Left lung (tissue), 10 donors: ENCODE results near the gene GET4. TPM values are rescaled to one million over a fixed set of nuclear protein-coding genes. Genes with fewer than 3 reads are reported as not detected.

Experiments
- ATAC-seq: fragments of 200-7000 bp; cut with Tn5 transposase; one replicate; pipeline ENCODE4 v1.9.1; 2020; ENCODE audit warnings: moderate library complexity
- DNase-seq, 4 donors: peaks; one replicate each; pipeline ENCODE4 v3.0.0-alpha.2; 2013 to 2020
- H3K27ac ChIP-seq, 2 donors: fragments of 200-600 bp; sonication (generic) in 1 of 2; one replicate each; pipeline versions ENCODE4 v1.5.0 to v1.8.0; 2020 to 2021
- H3K27me3 ChIP-seq, 2 donors: fragments of 200-600 bp; sonication (generic) in 1 of 2; one replicate each; pipeline versions ENCODE4 v1.5.0 to v1.8.0; 2020 to 2021
- H3K36me3 ChIP-seq, 2 donors: fragments of 200-600 bp; sonication (generic) in 1 of 2; one replicate each; pipeline versions ENCODE4 v1.5.0 to v1.8.0; 2020 to 2021
- H3K4me1 ChIP-seq, 2 donors: fragments of 200-600 bp; one replicate each; pipeline ENCODE4 v1.8.0; 2021
- H3K4me3 ChIP-seq, 2 donors: fragments of 200-600 bp; sonication (generic) in 1 of 2; one replicate each; pipeline versions ENCODE4 v1.5.0 to v1.8.0; 2020 to 2021; ENCODE audit warnings: mild to moderate bottlenecking in 1 of 2
- H3K9me3 ChIP-seq, 2 donors: fragments of 200-600 bp; sonication (generic) in 1 of 2; one replicate each; pipeline versions ENCODE4 v1.5.0 to v1.8.0; 2020 to 2021
- CTCF ChIP-seq, 2 donors: fragments of 200-600 bp; sonication (generic) in 1 of 2; IDR thresholded peaks; one replicate each; pipeline versions ENCODE4 v1.5.0 to v1.8.0; 2021; ENCODE audit warnings: antibody characterized with exemption in 2 of 2
- intact Hi-C, 2 donors: fragments of 100-400 bp; cut with DNase I; formaldehyde crosslinking; loops; one replicate each; pipeline versions ENCODE4 v1.11.2 to v1.14.2; 2022
- polyA plus RNA-seq, 6 donors: library from polyadenylated mRNA; unstranded; fragments of 120-200 nt; gene quantifications; one replicate each; pipeline ENCODE4 v1.2.1, GENCODE V29; 2013; ENCODE audit not compliant: insufficient read length in 6 of 6
- total RNA-seq, 2 donors: library from RNA; stranded (reverse); fragmentation: NEBNext Ultra II Directional; extraction: Animal tissue kit (Norgen Biotek cat#: 25700); gene quantifications; one replicate each; pipeline ENCODE4 v1.2.1, GENCODE V29; 2021
- donor health status: DM: no; HTN: yes; CAD: no.
- donor health status: DM: no; HTN: no; CAD: no.

GET4 gene
- total and polyA plus RNA-seq, 8 donors = 25.0 to 39.0 (median 31.1) TPM

- H3K27ac ChIP-seq = no peak overlapping the region
- peaks cover 0 to 3% of the 10 kb centered on the region in 2 donors for H3K9me3 ChIP-seq
- H3K27me3 ChIP-seq = no peaks in the 10 kb centered on the region
- ATAC-seq (no peak), DNase-seq (peak in 1 of 4 donors; percentile 67)
- peaks cover 0 to 69% of the 10 kb centered on the region in 2 donors for H3K36me3 ChIP-seq
- intact Hi-C loops = no loop called here
- no peak overlapping the region for H3K4me3 ChIP-seq
- no peaks in the 10 kb centered on the region for H3K4me1 ChIP-seq
- TF ChIP-seq CTCF (IDR thresholded peaks at IDR 0.05) = no peak
These were observed 26.6 kb upstream of the GET4 start for GRCh38 chr7:849781-850180.

GRCh38 chr7:851204-851603 lies 25.1 kb upstream of the GET4 start:
- Histone ChIP-seq H3K27me3 (no peaks in the 10 kb centered on the region), H3K36me3 (peaks cover 0 to 79% of the 10 kb centered on the region in 2 donors), H3K9me3 (peaks cover 0 to 3% of the 10 kb centered on the region in 2 donors), H3K27ac (no peak overlapping the region), H3K4me3 (no peak overlapping the region), H3K4me1 (no peaks in the 10 kb centered on the region)
- intact Hi-C loops = no loop called here
- DNase-seq (peak in 1 of 4 donors; percentile 55), ATAC-seq (no peak)
- TF ChIP-seq CTCF (IDR thresholded peaks at IDR 0.05) = no peak

GRCh38 chr7:853366-854117 lies 22.8 kb upstream of the GET4 start:
- peak in 1 of 4 donors; percentile 61 for DNase-seq

GRCh38 chr7:854118-854775 lies 22.1 kb upstream of the GET4 start:
- DNase-seq = peak in 1 of 4 donors; percentile 62
- Histone ChIP-seq H3K36me3 (peaks cover 0 to 94% of the 10 kb centered on the region in 2 donors), H3K4me1 (no peaks in the 10 kb centered on the region), H3K27me3 (no peaks in the 10 kb centered on the region), H3K27ac (no peak overlapping the region), H3K9me3 (no peaks in the 10 kb centered on the region), H3K4me3 (no peak overlapping the region)
- ATAC-seq = no peak
- TF ChIP-seq CTCF (IDR thresholded peaks at IDR 0.05) = no peak
- intact Hi-C loops = no loop called here

More at GRCh38 chr7:853366-854117, 22.8 kb upstream of the GET4 start:
- Histone ChIP-seq H3K27me3 (no peaks in the 10 kb centered on the region), H3K9me3 (no peaks in the 10 kb centered on the region), H3K27ac (no peak overlapping the region), H3K4me1 (no peaks in the 10 kb centered on the region), H3K4me3 (no peak overlapping the region), H3K36me3 (peaks cover 0 to 96% of the 10 kb centered on the region in 2 donors)
- intact Hi-C loops = no loop called here
- no peak for ATAC-seq
- no peak for TF ChIP-seq CTCF (IDR thresholded peaks at IDR 0.05)

GRCh38 chr7:855686-856369 lies 20.5 kb upstream of the GET4 start:
- ATAC-seq = no peak
- Histone ChIP-seq H3K27ac (no peak overlapping the region), H3K4me3 (no peak overlapping the region), H3K27me3 (no peaks in the 10 kb centered on the region), H3K4me1 (no peaks in the 10 kb centered on the region), H3K9me3 (no peaks in the 10 kb centered on the region), H3K36me3 (peaks cover 0 to 98% of the 10 kb centered on the region in 2 donors)
- no peak for TF ChIP-seq CTCF (IDR thresholded peaks at IDR 0.05)
- intact Hi-C loops = no loop called here
- DNase-seq = peak in 1 of 4 donors; percentile 80
